AG09309 (cell line): ENCODE results near the gene CCDC122.
A peak's percentile ranks its signal among the peaks of the same experiment; 100 is the strongest.

Source experiments
- DNase-seq: peaks from one replicate; pipeline ENCODE4 v3.0.0-alpha.2; 2010; ENCODE audit warnings: low read depth
- H3K4me3 ChIP-seq: 2 replicates; pipeline ENCODE4 v1.5.1; 2011; ENCODE audit warnings: mild to moderate bottlenecking, low read depth, low read length, moderate library complexity; ENCODE audit not compliant: control insufficient read depth
- TF ChIP-seq, protein P1 (sequence below): IDR thresholded peaks from 2 replicates; pipeline ENCODE4 v1.5.1; 2011; ENCODE audit warnings: mild to moderate bottlenecking, low read depth, low read length, inconsistent platforms; ENCODE audit not compliant: insufficient read depth, control insufficient read depth; ENCODE audit errors: missing control alignments

CCDC122 gene

DNA sequence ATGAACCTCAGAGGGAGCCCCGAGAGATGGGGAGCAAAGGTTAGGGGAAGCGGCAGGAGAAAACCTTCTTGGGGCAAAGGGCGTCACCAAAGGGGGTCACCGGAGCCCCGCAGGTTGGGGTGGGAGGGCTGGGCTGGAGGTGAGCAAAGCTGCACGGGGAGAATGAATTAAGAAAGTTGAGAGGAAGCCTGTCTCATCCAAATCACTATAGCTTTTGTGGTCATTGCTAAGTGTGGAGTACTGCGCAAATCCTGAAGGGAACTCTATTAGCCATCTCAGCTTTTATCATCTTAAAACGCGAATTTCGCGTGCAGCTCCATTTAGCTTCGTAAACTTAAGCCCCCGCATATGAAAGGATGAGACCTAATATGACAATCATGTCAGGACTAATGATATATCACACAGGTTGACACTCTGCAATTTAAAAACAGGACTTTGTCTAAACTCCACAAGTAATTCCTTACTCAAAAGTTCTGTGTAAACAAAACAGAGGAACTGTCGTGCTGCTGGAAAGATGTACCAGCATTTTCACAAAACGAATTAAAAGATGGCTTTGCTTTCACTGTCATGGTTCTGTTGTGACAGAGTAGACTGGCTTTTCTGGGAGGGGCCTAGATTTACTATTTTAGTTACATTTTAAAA is 795 bp upstream of the CCDC122 start:
- DNase-seq = no peak
- H3K4me3 ChIP-seq = peak overlapping the region; percentile 86
- TF ChIP-seq, protein P1, sequence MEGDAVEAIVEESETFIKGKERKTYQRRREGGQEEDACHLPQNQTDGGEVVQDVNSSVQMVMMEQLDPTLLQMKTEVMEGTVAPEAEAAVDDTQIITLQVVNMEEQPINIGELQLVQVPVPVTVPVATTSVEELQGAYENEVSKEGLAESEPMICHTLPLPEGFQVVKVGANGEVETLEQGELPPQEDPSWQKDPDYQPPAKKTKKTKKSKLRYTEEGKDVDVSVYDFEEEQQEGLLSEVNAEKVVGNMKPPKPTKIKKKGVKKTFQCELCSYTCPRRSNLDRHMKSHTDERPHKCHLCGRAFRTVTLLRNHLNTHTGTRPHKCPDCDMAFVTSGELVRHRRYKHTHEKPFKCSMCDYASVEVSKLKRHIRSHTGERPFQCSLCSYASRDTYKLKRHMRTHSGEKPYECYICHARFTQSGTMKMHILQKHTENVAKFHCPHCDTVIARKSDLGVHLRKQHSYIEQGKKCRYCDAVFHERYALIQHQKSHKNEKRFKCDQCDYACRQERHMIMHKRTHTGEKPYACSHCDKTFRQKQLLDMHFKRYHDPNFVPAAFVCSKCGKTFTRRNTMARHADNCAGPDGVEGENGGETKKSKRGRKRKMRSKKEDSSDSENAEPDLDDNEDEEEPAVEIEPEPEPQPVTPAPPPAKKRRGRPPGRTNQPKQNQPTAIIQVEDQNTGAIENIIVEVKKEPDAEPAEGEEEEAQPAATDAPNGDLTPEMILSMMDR = no peak

DNA sequence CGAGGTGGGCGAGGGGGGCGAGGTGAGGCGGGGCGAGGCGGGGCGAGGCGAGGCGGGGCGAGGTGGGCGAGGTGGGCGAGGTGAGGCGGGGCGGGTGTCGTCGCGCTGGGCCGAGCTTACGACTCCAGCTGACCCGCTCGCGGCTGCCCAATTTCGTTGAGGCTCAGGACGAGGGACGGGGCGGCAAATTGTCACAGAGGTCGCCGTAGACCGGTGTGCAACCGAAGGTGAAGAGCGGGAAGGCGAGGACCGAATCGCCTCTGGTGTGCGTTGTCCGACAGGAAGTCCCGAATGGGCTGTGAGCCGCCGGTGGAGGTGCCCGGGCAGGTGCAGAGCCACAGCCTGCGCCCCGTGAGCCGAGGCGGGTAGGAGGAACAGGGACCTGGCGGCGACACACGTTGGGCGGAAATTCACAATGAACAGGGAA is 228 bp upstream of the CCDC122 start, which contains the start of gene LACC1:
Gene LACC1, plus strand, starts transcription at position 150 of the 427 bp plus-strand sequence. CDS start 1,082 bp downstream, outside the sequence.
- no peak for DNase-seq
- peak within 1 kb of the TSS; percentile 86 for H3K4me3 ChIP-seq
- TF ChIP-seq, protein P1 = no peak

DNA sequence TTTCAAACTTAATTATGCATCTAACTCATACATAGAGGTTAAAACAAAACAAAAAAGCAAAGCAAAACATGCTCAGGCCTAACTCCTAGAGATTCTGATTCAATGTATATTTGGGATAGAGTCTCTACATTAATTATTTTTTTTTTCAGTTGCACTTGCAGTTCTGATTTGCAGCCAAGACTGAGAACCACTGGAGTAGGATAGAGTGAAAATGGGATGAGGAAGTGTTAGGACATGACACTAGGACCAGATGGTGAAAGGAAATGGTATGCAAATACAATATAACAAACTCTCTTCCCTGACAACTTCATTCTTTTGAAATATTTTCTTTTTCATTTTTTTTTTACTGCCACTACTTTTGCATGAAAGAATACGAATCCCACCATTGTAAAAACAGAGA is 1.8 kb downstream of the CCDC122 start:
- TF ChIP-seq, protein P1 = no peak
- H3K4me3 ChIP-seq = no peak overlapping the region
- no peak for DNase-seq

DNA sequence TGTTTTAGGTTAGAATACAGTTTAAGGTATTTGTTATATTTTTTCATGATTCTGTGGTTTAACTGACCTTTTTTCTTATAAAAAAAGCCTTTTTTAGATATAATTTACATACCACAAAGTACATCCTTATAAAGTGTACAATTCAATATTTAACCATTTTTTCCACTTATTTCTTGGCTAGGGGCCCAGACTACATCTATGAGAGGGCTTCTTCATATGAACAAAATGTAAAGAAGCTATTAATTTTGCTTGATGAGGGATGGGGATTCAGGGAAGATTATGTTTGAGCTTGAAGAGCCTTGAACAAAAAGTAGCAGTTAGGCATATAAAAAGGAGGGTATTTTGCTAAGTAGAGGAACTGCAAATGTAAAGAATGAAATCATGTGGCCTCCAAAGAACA is 2.2 kb downstream of the CCDC122 start:
- H3K4me3 ChIP-seq = no peak overlapping the region
- TF ChIP-seq, protein P1 = no peak
- no peak for DNase-seq

DNA sequence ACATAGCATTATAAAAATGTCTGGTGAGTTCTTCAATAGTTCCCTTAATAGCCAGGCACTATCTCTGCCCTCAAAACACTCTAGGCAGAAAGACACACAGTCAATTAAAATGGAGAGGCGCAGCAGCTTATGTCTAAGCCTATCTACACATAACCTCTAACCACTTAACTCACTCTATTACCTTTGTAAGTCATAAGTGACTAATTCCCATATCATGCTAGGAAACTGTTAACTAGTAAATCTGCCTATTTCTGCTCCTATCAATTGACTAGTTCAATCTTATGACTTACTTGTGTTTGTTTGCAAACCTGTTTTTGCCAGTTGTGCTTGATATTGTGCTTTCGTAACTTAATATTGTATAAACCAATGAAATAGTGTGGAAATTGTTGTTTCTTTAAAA is 3.2 kb downstream of the CCDC122 start:
- DNase-seq = no peak
- TF ChIP-seq, protein P1 = no peak
- no peak overlapping the region for H3K4me3 ChIP-seq

DNA sequence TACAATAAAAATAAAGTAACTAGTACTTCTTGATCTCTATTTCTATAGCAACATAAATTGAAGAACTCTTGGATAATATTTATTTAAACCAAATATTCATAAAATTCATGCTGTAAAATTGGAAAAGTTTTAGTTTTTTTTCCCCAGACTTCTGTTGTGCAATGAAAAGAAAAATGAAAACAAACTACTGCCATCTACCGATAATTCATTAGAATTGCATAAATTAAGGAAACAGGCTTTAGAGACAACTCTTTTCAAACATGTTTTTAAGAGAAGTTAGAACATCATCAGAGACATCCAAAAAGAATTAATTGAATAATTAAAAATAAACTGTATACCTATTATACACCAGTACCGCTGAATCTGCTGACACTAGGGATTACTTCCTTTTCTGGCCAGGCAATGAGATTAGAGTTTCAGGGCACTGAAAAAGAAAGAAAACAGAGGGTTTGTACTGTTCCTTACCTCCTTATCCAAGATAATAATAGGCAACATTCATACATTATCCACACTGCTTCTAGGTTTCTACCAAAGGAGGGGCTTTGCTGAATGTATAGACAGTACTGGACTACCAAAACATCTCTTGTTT is 4.9 kb downstream of the CCDC122 start:
- H3K4me3 ChIP-seq = no peak overlapping the region
- DNase-seq = no peak
- TF ChIP-seq, protein P1 = peak; percentile 20
